A204.1 (cell line): ENCODE measurements around the gene RGS12.

Experiments
- FAIRE-seq: peaks from 2 replicates; lab custom pipeline; 2012; peaks lifted over from hg19 to GRCh38; lab: Jason Lieb, UNC

Gene RGS12

GRCh38 chr4:3292571-3293400, at the start of gene RGS12:
TSS of gene RGS12 (plus strand) at chr4:3293021. CDS start at chr4:3316171, 23,150 bp downstream.
- FAIRE-seq = no peak

GRCh38 chr4:3243136-3243780, 49.6 kb upstream of the RGS12 start:
- no peak for FAIRE-seq

- no peak for FAIRE-seq
Observed at GRCh38 chr4:3244002-3244401, 48.8 kb upstream of the RGS12 start.

GRCh38 chr4:3244747-3245146, 48.1 kb upstream of the RGS12 start:
- FAIRE-seq = no peak

- FAIRE-seq = no peak
Observed at GRCh38 chr4:3245676-3246075, 47.1 kb upstream of the RGS12 start.

GRCh38 chr4:3246458-3247398, 46.1 kb upstream of the RGS12 start:
- no peak for FAIRE-seq

GRCh38 chr4:3247399-3248177, 45.2 kb upstream of the RGS12 start:
- no peak for FAIRE-seq

- no peak for FAIRE-seq
Observed at GRCh38 chr4:3248178-3248480, 44.7 kb upstream of the RGS12 start.

- FAIRE-seq = no peak
Observed at GRCh38 chr4:3248811-3249661, 43.8 kb upstream of the RGS12 start, which contains the start of gene MSANTD1. TSS of gene MSANTD1 (plus strand) at chr4:3249159. CDS start at chr4:3249223, 64 bp downstream.

GRCh38 chr4:3249711-3250437, 42.9 kb upstream of the RGS12 start:
- no peak for FAIRE-seq

GRCh38 chr4:3250438-3250955, 42.3 kb upstream of the RGS12 start:
- no peak for FAIRE-seq

- no peak for FAIRE-seq
Observed at GRCh38 chr4:3250956-3251690, 41.7 kb upstream of the RGS12 start.

GRCh38 chr4:3251691-3252479, 40.9 kb upstream of the RGS12 start:
- FAIRE-seq = no peak

- no peak for FAIRE-seq
Observed at GRCh38 chr4:3252480-3252828, 40.4 kb upstream of the RGS12 start.

GRCh38 chr4:3252831-3253641, 39.8 kb upstream of the RGS12 start:
- no peak for FAIRE-seq

- FAIRE-seq = no peak
Observed at GRCh38 chr4:3253808-3254207, 39.0 kb upstream of the RGS12 start.

GRCh38 chr4:3254302-3255131, 38.3 kb upstream of the RGS12 start:
- FAIRE-seq = no peak
